Gastroesophageal sphincter (tissue), 3 donors: ENCODE measurements around the gene MICAL3.

Experiments used
- POLR2A ChIP-seq, 2 donors: fragments of 450-650 bp; IDR thresholded peaks; one replicate each; pipeline ENCODE4 v1.6.1; 2017; ENCODE audit warnings: antibody characterized with exemption in 2 of 2, mild to moderate bottlenecking in 2 of 2, moderate library complexity in 1 of 2
- TF ChIP-seq, protein P1 (sequence below), 4 experiments: fragments of 200-600 bp in 2 of 4; fragments of 450-650 bp in 2 of 4; sonication (generic) in 1 of 4; IDR thresholded peaks; one replicate each; pipeline ENCODE4 v1.5.1; 2017 to 2019; ENCODE audit warnings: antibody characterized with exemption in 4 of 4, mild to moderate bottlenecking in 2 of 4, moderate library complexity in 2 of 4

DNA sequence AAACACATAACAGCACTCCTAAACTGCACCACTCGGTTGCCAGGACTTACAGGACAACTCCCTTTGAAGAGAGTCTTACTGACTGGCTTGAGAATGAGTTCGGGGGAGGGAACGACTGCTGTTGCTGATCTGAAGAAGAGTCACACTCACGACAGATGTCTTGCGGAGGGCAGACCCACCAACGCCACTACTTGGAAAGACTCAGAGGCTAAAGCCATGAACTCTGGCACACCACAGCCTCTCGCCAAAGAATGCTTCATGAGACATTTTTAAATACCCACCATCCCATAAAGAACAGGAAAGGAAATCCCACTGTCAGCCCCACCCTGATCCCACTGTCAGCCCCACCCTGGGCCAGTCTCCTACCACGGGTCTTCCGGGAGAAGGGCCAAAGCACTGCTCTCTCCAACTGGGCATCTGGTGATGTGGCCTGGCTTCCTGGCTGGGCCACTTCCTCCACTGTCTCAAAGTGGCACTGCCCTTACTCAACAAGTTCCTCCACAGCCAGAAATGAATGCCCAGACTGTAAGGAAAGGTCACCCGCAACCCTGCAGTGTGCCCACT is 73.6 kb downstream of the MICAL3 start:
- TF ChIP-seq, protein P1, sequence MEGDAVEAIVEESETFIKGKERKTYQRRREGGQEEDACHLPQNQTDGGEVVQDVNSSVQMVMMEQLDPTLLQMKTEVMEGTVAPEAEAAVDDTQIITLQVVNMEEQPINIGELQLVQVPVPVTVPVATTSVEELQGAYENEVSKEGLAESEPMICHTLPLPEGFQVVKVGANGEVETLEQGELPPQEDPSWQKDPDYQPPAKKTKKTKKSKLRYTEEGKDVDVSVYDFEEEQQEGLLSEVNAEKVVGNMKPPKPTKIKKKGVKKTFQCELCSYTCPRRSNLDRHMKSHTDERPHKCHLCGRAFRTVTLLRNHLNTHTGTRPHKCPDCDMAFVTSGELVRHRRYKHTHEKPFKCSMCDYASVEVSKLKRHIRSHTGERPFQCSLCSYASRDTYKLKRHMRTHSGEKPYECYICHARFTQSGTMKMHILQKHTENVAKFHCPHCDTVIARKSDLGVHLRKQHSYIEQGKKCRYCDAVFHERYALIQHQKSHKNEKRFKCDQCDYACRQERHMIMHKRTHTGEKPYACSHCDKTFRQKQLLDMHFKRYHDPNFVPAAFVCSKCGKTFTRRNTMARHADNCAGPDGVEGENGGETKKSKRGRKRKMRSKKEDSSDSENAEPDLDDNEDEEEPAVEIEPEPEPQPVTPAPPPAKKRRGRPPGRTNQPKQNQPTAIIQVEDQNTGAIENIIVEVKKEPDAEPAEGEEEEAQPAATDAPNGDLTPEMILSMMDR (IDR thresholded peaks at IDR 0.05) = no peak
- TF ChIP-seq POLR2A (IDR thresholded peaks at IDR 0.05) = no peak
